GM12878 (cell line): Measurements from ENCODE around the gene CCDC70. TPM values are rescaled to one million over a fixed set of nuclear protein-coding genes. Genes with fewer than 3 reads are reported as not detected.
"Not testable (repeated sequence)": the region's sequence is repeated elsewhere in the genome, so short reads cannot be mapped to it uniquely, and the experiment has no call there.

Experiments used
- ATAC-seq: fragments of 200-7000 bp; cut with Tn5 transposase; 3 replicates; pipeline ENCODE4 v1.9.1; 2020; ENCODE audit warnings: mild to moderate bottlenecking, moderate library complexity
- BruUV-seq: library from RNA; stranded (reverse); fragments of 400-500 nt; replicated peaks from 2 replicates; lab custom pipeline; 2021; lab: Mats Ljungman, UMichigan
- CTCF ChIA-PET: fragments of 300-600 bp; sonication (Branson Sonifier 250); formaldehyde crosslinking; extraction: SDS; loops from one replicate; lab custom pipeline; 2021; ENCODE audit warnings: inconsistent platforms; lab: Yijun Ruan, JAX
- POLR2A ChIA-PET: fragments of 350-600 bp; formaldehyde crosslinking; extraction: SDS; loops from one replicate; lab custom pipeline; 2021; ENCODE audit warnings: inconsistent platforms; lab: Charles Lee
- RAD21 ChIA-PET: fragments of 300-600 bp; sonication (Branson Sonifier 250); formaldehyde crosslinking; loops from one replicate; lab custom pipeline; 2023; ENCODE audit warnings: antibody characterized with exemption; ENCODE audit not compliant: unreplicated experiment; lab: Charles Lee
- SMC1A ChIA-PET: fragments of 300-600 bp; sonication (Branson Sonifier 250); formaldehyde crosslinking; loops from one replicate; lab custom pipeline; 2023; ENCODE audit not compliant: unreplicated experiment, uncharacterized antibody; lab: Charles Lee
- DNase-seq: peaks from one replicate; pipeline ENCODE4 v3.0.0-alpha.2; 2011; ENCODE audit warnings: low read depth, low spot score
- FAIRE-seq: peaks from 3 replicates; lab custom pipeline; 2011; peaks lifted over from hg19 to GRCh38; lab: Jason Lieb, UNC
- H2AFZ ChIP-seq: 2 replicates; pipeline ENCODE4 v1.6.0; 2011; ENCODE audit warnings: low read depth, low read length, control low read depth; ENCODE audit not compliant: control insufficient read depth
- H3K27ac ChIP-seq: 2 replicates; pipeline ENCODE4 v1.5.1; 2011; ENCODE audit warnings: control low read depth; ENCODE audit not compliant: control insufficient read depth, insufficient read depth
- H3K27me3 ChIP-seq, 2 experiments: replicated peaks in 1 of 2; 2 replicates each; pipeline versions ENCODE4 v1.6.0 to v1.6.1; 2011; ENCODE audit warnings: low read length in 1 of 2; ENCODE audit not compliant: control insufficient read depth in 2 of 2, insufficient read depth in 2 of 2
- H3K36me3 ChIP-seq, 2 experiments: 2 replicates each; pipeline ENCODE4 v1.5.1; 2011; ENCODE audit warnings: low read length in 1 of 2; ENCODE audit not compliant: control insufficient read depth in 2 of 2, insufficient read depth in 2 of 2
- H3K4me1 ChIP-seq: 2 replicates; pipeline ENCODE4 v1.6.1; 2011; ENCODE audit warnings: mild to moderate bottlenecking, low read length, moderate library complexity, mixed read lengths; ENCODE audit not compliant: control insufficient read depth, insufficient read depth
- H3K4me2 ChIP-seq: 2 replicates; pipeline ENCODE4 v1.6.0; 2011; ENCODE audit warnings: control low read depth; ENCODE audit not compliant: control insufficient read depth, insufficient read depth
- H3K4me3 ChIP-seq: fragments of 200-600 bp; sonication (generic); 2 replicates; pipeline ENCODE4 v1.5.1; 2016
- H3K79me2 ChIP-seq: 2 replicates; pipeline ENCODE4 v1.6.0; 2011; ENCODE audit warnings: low read length; ENCODE audit not compliant: control insufficient read depth, insufficient read depth
- H3K9ac ChIP-seq: 2 replicates; pipeline ENCODE4 v1.8.0; 2011; ENCODE audit warnings: low read length, control low read depth, mixed read lengths; ENCODE audit not compliant: control insufficient read depth, insufficient read depth
- H3K9me3 ChIP-seq: replicated peaks from 3 replicates; pipeline ENCODE4 v1.5.1; 2011; ENCODE audit warnings: mild to moderate bottlenecking, low read length; ENCODE audit not compliant: control insufficient read depth, insufficient read depth
- H4K20me1 ChIP-seq: 2 replicates; pipeline ENCODE4 v1.6.0; 2011; ENCODE audit not compliant: control insufficient read depth, insufficient read depth
- ATF2 ChIP-seq: IDR thresholded peaks from 2 replicates; pipeline ENCODE4 v1.6.1; 2012; ENCODE audit warnings: low read length, inconsistent platforms
- BCL11A ChIP-seq: IDR thresholded peaks from 2 replicates; pipeline ENCODE4 v1.6.1; 2011; ENCODE audit warnings: low read depth, low read length
- FOXM1 ChIP-seq: IDR thresholded peaks from 2 replicates; pipeline ENCODE4 v1.6.1; 2012; ENCODE audit warnings: low read depth, mild to moderate bottlenecking, inconsistent platforms, low read length, moderate library complexity
- JUNB ChIP-seq: IDR thresholded peaks from 2 replicates; pipeline ENCODE4 v1.6.1; 2016; ENCODE audit warnings: antibody characterized with exemption, mild to moderate bottlenecking
- MTA2 ChIP-seq: fragments of 450-650 bp; IDR thresholded peaks from 2 replicates; pipeline ENCODE4 v1.6.1; 2016; ENCODE audit warnings: low read depth, mild to moderate bottlenecking, moderate library complexity
- NFIC ChIP-seq: IDR thresholded peaks from 2 replicates; pipeline ENCODE4 v1.6.1; 2012; ENCODE audit warnings: low read depth, mild to moderate bottlenecking, inconsistent platforms, low read length, moderate library complexity
- WGBS: methylation state at CpG from one replicate; pipeline ENCODE4 v1.1.6; 2016; ENCODE audit warnings: low lambda C conversion rate; ENCODE audit not compliant: insufficient replicate concordance, insufficient coverage; ENCODE audit errors: missing lambda C conversion rate; 5-methylcytosine and 5-hydroxymethylcytosine counted together
- in situ Hi-C: fragments of 300-500 bp; cut with MboI; formaldehyde crosslinking; loops from 9 replicates; pipeline ENCODE4 v1.14.3; 2018; ENCODE audit warnings: mixed read lengths
- intact Hi-C: fragments of 100-400 bp; cut with micrococcal nuclease; formaldehyde crosslinking; loops from one replicate; pipeline ENCODE4 v1.14.2; 2022; ENCODE audit not compliant: unreplicated experiment
- polyA plus RNA-seq, 11 experiments: library from polyadenylated mRNA; depleted of rRNA in 4 of 11; unstranded in 6 of 11; stranded (reverse) in 5 of 11; fragments of >200 nt; fragmentation: Nextera tagmentation in 4 of 11; fragmentation: Illumina TruSeq in 1 of 11; extraction: Ambion mirVana in 4 of 11; extraction: Trizol in 1 of 11; gene quantifications; 1 replicate in 1 of 11; 2 replicates in 10 of 11; pipeline versions ENCODE4 v1.2.1 to v1.2.3, GENCODE V29; 2011 to 2016; ENCODE audit warnings: inconsistent platforms in 2 of 11, missing spikeins in 2 of 11, low read depth in 1 of 11
- total RNA-seq, 4 experiments: library from RNA; depleted of rRNA in 3 of 4; stranded (reverse); fragments of >200 nt in 3 of 4; fragmentation: Illumina TruSeq in 1 of 4; extraction: Trizol in 1 of 4; gene quantifications; 2 replicates each; pipeline versions ENCODE4 v1.2.1 to v1.2.3, GENCODE V29; 2013 to 2021
- TF ChIP-seq, protein P1 (sequence below): IDR thresholded peaks from 2 replicates; pipeline ENCODE4 v1.6.1; 2012; ENCODE audit warnings: improper control_type of control experiment, low read depth, low read length; ENCODE audit not compliant: insufficient replicate concordance

CCDC70 gene
- total and polyA plus RNA-seq, 10 of the 15 experiments (the other 5 are each of a cell fraction or from before 2014, with no cell fraction given), result not detected

- H4K20me1 ChIP-seq, H3K4me1 ChIP-seq, H3K4me3 ChIP-seq, in situ Hi-C loops, ATAC-seq, H3K9ac ChIP-seq, H3K36me3 ChIP-seq, BruUV-seq, H3K27ac ChIP-seq, DNase-seq, H3K79me2 ChIP-seq, H3K9me3 ChIP-seq, H2AFZ ChIP-seq, H3K27me3 ChIP-seq, intact Hi-C loops: not testable (repeated sequence)
- 0% methylated on average over 5 of the region's 5 CpGs for WGBS
- ChIA-PET POLR2A (interaction anchor here (0.8 kb wide), 1 partner anchor 40 kb away, joined by 3 read pairs; no protein-coding TSS in a partner anchor), RAD21 (interaction anchor here (1.7 kb wide), 1 partner anchor 16 kb away, joined by 3 read pairs; no protein-coding TSS in a partner anchor), CTCF (interaction anchor here (0.6 to 1.4 kb wide), 4 partner anchors 13 to 327 kb away, joined by 3 to 4 read pairs (median 3); no protein-coding TSS in a partner anchor), SMC1A (interaction anchor here (1.1 to 1.7 kb wide), 5 partner anchors 14 to 218 kb away, joined by 3 to 4 read pairs (median 3); no protein-coding TSS in a partner anchor)
- TF ChIP-seq JUNB, result peak; percentile 81
- peak; percentile 63 for TF ChIP-seq MTA2
- TF ChIP-seq NFIC, result peak; percentile 56
- TF ChIP-seq ATF2, result peak; percentile 55; the same call in 1 of the 2 replicates
- peak; percentile 73 for FAIRE-seq
- peak overlapping the region; percentile 43 for H3K4me2 ChIP-seq
Observed at GRCh38 chr13:51909265-51909664, 47.5 kb downstream of the CCDC70 start.

- H2AFZ ChIP-seq, result no peak overlapping the region
- no peaks in the 10 kb centered on the region for H4K20me1 ChIP-seq
- ChIA-PET SMC1A (interaction anchor here (1.1 to 3.2 kb wide), 2 partner anchors 15 to 216 kb away, joined by 4 to 12 read pairs; no protein-coding TSS in a partner anchor), RAD21 (interaction anchor here (0.8 to 1.7 kb wide), 2 partner anchors 14 to 48 kb away, joined by 3 read pairs; no protein-coding TSS in a partner anchor), POLR2A (no interaction called here), CTCF (interaction anchor here (0.9 to 1.4 kb wide), 4 partner anchors 10 to 217 kb away, joined by 3 to 4 read pairs (median 4); no protein-coding TSS in a partner anchor)
- no peak overlapping the region for H3K4me3 ChIP-seq
- H3K9ac ChIP-seq, result no peak overlapping the region
- no peaks in the 10 kb centered on the region for H3K36me3 ChIP-seq
- BruUV-seq, result no TSS peak
- 64% methylated on average over 12 of the region's 12 CpGs for WGBS
- intact Hi-C loops (no loop called here), in situ Hi-C loops (no loop called here)
- no peaks in the 10 kb centered on the region for H3K79me2 ChIP-seq
- H3K27ac ChIP-seq, result no peak overlapping the region
- no peak overlapping the region for H3K4me2 ChIP-seq
- peaks cover 6% of the 10 kb centered on the region; the same call in 1 of the 2 replicates for H3K4me1 ChIP-seq
- no peak for ATAC-seq
- no peak for FAIRE-seq
- no peak for DNase-seq
- no peaks in the 10 kb centered on the region for H3K9me3 ChIP-seq
- H3K27me3 ChIP-seq, result peaks cover 0 to 4% of the 10 kb centered on the region in 2 experiments; a peak in 2 of 4 replicates
- TF ChIP-seq, protein P1, sequence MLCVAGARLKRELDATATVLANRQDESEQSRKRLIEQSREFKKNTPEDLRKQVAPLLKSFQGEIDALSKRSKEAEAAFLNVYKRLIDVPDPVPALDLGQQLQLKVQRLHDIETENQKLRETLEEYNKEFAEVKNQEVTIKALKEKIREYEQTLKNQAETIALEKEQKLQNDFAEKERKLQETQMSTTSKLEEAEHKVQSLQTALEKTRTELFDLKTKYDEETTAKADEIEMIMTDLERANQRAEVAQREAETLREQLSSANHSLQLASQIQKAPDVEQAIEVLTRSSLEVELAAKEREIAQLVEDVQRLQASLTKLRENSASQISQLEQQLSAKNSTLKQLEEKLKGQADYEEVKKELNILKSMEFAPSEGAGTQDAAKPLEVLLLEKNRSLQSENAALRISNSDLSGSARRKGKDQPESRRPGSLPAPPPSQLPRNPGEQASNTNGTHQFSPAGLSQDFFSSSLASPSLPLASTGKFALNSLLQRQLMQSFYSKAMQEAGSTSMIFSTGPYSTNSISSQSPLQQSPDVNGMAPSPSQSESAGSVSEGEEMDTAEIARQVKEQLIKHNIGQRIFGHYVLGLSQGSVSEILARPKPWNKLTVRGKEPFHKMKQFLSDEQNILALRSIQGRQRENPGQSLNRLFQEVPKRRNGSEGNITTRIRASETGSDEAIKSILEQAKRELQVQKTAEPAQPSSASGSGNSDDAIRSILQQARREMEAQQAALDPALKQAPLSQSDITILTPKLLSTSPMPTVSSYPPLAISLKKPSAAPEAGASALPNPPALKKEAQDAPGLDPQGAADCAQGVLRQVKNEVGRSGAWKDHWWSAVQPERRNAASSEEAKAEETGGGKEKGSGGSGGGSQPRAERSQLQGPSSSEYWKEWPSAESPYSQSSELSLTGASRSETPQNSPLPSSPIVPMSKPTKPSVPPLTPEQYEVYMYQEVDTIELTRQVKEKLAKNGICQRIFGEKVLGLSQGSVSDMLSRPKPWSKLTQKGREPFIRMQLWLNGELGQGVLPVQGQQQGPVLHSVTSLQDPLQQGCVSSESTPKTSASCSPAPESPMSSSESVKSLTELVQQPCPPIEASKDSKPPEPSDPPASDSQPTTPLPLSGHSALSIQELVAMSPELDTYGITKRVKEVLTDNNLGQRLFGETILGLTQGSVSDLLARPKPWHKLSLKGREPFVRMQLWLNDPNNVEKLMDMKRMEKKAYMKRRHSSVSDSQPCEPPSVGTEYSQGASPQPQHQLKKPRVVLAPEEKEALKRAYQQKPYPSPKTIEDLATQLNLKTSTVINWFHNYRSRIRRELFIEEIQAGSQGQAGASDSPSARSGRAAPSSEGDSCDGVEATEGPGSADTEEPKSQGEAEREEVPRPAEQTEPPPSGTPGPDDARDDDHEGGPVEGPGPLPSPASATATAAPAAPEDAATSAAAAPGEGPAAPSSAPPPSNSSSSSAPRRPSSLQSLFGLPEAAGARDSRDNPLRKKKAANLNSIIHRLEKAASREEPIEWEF, result no peak
- TF ChIP-seq NFIC, result no peak
- no peak for TF ChIP-seq FOXM1
- TF ChIP-seq BCL11A, result no peak
Observed at GRCh38 chr13:51910508-51910907, 48.7 kb downstream of the CCDC70 start.
